ENCODE data around the gene ZBTB7A.

The ZBTB7A gene

GRCh38 chr19:4036576-4037300 lies 30.0 kb downstream of the ZBTB7A start:
- no peak for DNase-seq (ENCODE audit: low read depth)

DNA sequence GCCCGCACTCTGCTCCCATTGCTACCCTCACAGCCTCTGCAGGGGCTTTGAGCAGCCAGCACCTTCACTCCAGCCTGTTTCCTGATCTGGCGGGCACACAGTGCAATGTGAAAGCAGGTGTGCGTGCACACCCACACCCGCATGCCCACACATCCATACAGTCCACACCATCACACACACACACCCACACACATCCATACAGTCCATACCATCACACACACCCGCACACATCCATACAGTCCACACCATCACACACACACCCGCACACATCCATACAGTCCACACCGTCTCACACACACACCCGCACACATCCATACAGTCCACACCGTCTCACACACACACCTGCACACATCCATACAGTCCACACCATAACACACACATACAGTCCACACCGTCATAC lies 31.1 kb downstream of the ZBTB7A start:
- DNase-seq (ENCODE audit: low read depth) = no peak

DNA sequence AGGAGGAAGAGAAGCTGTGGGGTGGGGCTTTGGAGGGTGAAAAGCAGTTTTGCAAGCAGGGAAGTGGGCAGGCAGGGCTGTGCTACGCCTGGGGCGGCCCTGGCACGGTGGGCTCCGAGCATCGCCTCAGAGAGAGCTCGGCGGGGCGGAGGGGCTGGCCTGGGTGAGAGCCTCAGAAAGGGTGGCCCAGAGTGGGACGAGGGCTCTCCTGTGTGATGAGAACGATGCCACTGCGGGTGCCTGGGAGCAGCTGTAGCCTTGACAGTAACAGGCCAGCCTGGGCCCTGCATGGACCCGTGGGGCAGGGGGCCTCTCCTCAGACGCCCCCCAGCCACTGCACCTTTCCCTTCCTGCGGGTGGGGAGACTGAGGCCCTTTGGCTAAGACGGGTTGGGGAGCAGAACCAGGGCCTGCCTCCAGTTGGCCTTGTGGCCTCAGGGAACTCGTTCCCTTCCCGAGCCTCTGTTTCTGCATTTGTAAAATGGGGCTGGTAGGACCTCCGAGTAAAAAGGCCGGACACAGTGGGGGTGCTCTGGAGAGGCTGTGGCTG lies 31.6 kb downstream of the ZBTB7A start:
- DNase-seq (ENCODE audit: low read depth) = no peak

DNA sequence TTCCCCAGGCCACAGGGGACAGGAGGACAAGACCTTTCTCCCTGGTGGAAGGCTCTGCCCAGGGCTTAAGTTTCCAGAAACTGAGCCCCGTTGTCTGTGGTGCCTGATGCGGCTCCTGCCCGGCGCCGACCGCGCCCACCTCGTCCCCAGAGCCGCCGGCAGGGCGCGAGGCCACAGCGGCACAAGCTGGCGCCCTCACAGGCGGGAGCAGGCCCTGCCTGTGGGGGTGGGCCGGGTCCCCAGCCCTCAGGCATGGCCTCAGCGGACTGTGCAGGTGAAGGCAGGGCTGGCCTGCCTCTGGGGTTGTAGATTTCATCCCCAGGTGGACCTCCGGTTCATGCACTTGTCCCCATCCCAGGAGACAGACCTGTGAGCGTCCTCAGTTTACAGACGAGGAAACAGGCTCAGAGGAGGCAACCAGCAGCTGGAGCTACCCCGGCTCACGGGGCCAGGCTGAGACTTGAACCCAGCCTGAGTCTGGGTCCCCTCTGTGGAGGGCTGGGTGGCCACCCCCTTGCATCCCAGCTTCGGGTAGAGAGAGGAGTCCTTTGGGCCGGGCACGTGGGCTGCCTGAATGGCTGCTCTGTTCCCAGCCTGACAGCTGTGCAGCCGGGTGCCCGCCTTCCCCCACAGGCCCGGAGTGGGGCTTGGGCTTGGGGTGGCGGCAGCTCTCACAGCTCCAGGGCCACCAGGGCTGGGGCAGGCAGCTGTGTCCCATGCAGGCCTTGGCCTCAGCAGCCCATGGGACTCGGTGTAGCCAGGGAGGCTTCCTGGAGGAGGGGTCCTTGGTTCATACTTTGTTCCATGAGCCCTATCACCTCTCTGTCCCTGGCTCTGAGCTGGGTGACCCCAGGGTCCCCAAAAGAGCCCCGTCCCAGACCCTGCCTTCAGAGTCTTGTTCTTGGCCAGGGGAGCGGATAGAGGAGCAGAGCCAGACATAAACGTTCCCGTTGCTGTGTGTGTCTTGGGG lies 32.4 kb downstream of the ZBTB7A start:
- no peak for DNase-seq (ENCODE audit: low read depth)

GRCh38 chr19:4033028-4033956 lies 33.4 kb downstream of the ZBTB7A start:
- no peak for DNase-seq (ENCODE audit: low read depth)

DNA sequence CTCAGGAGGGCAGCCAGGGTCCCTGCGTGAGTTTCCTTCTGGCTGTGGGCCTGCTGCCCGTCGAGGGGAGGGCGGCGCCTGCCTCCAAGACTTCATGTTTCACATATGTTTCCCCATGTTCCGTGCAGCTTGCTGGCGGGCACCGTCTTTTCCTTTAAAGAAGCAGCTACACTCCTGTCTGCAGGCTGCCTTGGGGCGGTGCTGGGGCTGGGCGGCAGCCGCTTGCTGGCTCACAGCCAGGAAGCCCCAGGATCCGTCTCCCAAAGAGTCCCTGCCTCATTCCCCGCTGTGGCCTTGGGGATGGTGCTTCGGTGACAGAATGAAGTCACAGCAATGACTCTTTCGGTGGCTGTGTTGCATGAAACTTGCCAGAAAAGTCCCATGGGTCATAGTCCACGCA lies 34.3 kb downstream of the ZBTB7A start:
- DNase-seq (ENCODE audit: low read depth) = no peak

GRCh38 chr19:4031420-4031819 lies 35.3 kb downstream of the ZBTB7A start:
- DNase-seq (ENCODE audit: low read depth) = no peak

DNA sequence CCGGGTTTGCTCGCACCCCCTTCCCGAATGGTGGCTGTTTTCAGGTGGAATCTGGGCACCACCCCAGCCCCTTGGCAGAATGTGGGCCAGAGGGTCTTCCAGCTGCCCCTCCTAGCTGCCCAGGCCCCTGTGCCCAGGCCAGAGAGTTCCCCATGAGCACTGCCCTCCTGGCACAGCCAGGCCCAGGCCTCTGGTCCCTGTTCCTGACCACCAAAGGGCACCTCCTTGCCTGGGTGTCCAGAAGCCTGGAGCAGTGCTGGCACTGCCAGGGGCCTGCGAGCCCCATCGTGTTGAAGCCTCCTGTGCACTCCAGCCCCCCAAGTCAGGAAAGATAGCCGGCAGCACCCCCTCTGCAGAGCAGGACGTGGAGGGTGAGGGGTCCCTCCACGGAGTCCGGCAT lies 35.7 kb downstream of the ZBTB7A start:
- no peak for DNase-seq (ENCODE audit: low read depth)

DNA sequence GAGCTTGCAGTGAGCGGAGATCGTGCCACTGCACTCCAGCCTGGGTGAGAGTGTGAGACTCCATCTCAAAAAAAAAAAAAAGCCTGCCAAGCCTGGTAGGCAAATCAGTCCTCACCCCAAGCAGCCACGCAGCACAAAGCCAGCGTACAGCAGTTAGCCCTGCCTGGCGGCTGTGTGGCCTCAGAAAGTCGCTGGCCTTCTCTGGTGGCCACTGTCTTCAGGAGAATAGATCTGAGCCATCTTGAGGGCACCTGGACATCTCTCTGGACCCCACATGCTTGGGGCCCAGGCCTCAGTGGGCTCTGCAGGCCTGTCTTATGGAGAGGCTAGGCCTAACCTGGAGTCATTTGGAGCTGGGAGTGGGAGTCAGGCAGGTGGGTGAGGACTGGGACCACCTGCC lies 36.1 kb downstream of the ZBTB7A start:
- no peak for DNase-seq (ENCODE audit: low read depth)

DNA sequence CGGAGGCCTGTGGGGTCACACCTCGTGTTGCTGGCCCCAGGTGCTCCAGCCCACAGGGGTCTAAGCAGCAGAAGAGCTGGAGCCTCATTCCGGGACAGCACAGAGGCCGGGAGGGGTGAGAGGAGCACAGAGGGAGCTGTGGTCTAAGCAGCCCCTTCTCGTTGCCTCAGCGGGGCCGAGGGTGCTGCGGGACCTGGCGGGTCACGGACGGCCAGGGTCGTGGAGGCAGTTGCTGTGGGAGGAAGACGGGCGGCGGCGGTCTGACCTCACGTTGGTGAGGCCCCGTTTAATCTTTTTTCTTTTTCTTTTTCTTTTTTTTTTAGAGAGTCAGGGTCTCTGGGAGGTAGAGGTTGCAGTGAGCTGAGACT lies 37.5 kb downstream of the ZBTB7A start:
- no peak for DNase-seq (ENCODE audit: low read depth)

DNA sequence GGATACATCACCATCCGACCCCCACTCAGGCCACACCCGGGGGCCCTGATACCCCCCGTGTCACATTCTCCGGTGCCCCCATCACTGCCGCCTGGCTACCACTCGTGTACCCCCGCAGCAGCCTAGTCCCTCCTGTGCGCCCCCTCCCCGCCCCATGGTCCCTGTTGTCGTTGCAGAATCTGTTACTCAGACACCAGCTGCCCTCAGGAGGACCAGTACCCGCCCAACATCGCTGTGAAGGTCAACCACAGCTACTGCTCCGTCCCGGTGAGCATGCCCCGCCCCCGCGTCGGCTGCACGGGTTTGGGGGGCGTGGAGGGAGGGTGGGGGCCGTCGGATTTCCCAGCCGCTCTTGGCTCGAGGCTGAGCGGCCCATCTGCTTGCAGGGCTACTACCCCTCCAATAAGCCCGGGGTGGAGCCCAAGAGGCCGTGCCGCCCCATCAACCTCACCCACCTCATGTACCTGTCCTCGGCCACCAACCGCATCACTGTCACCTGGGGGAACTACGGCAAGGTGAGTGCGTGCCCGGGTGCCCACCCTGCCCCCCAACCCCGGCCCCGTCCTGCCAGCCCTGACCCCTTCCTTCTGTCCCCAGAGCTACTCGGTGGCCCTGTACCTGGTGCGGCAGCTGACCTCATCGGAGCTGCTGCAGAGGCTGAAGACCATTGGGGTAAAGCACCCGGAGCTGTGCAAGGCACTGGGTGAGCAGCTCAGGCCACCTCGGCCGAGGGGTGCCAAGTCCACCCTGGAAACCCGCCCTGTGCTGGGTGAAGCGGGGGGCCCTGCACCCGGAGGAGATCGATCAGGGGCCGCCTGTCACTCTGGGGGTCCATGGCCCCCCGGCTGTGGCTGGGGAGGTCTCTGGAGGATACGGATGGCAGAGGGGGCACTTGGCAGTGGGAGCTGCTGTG lies 38.1 kb downstream of the ZBTB7A start:
- no peak for DNase-seq (ENCODE audit: low read depth)

- DNase-seq (ENCODE audit: low read depth) = no peak
Measured at GRCh38 chr19:4027146-4027545, 39.6 kb downstream of the ZBTB7A start.

- DNase-seq (ENCODE audit: low read depth) = no peak
Measured at GRCh38 chr19:4025317-4025716, 41.4 kb downstream of the ZBTB7A start.

DNA sequence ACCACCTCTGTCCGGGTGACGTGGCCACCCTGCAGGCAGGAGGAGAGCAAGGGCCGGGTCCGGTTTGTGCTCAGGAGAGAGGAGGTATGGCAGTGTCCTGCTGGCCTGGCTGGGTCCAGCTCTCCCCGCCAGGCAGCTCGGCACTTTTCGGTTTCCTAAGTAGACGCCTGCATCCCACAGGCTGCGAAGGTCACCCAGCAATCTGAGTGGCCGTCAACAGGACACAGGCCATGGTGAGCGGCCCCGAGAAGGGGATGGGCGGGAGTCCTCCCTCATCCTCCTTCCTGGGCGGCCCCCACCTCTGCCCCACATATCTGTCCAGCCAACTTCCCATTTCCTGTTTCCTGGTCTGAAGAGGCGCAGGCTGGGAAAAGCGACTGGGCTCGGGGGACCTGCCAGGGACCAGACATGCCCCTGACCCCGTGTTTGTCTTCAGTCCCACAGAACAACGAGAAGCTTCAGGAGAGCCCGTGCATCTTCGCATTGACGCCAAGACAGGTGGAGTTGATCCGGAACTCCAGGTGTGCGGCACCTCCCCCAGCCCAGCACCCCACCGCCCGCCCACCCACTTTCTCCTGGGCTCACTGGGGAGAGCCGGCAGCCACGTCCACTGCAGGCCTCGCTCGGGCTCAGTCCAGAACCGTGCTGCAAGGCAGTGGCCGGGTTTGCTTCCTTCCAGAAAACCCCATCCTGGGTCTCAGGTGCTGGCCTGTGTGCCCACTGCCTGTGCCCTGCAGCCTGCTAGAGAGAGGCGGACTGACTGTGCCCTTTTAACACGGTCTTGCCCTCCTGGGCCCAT lies 42.9 kb downstream of the ZBTB7A start:
- no peak for DNase-seq (ENCODE audit: low read depth)

DNA sequence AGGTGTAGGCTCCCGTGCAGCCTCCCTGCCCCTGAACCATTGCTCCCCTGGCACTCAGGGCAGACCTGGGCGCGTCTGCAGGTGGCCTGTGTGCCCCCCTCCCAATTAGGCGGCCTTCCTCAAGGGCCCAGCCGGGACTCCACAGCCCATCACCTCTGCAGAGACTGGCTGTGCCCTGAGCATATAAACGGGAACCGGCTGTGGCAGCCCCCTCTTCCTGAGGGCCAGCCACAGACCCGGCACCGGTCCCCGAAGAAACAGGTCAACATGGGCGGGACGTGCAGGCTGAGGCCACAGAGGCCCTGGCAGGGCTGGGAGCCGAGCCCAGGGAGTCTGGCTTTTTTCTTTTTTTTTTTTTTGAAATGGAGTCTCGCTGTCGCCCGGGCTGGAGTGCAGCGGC lies 47.1 kb downstream of the ZBTB7A start:
- DNase-seq (ENCODE audit: low read depth) = no peak

DNA sequence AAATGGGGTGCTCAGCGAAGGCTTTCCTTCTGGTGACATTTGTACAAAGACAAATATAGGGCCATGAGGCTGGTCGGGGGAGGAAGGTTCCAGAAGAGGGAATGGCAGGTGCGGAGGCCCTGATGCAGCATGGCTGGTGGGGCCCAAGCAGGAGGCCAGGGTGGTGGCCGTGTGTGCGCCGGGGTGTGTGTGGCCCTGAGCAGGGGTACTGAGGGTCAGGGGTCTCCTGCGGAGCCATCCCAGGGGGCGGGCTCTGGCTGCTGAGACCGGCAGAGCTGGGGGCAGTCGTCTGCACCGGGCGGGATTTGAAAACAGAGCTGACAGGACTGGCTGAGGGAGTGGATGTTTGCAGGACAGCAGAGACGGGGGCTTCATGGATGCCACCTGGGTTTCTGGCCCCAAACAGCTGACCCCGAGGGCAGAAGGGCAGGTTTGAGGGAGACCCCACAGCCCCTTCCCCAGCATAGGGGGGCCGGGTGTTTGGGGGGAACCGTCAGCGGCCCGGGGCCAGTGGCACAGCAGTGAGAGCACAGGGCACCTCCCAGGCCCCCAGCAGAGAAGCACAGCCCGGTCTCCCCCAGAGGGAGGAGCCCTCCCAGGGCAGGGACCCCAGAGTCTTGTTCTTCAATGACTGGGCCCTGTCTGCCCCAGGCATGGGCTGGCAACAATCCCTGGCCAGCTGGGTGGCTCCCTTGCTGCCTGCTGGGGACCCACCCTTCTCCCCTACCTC lies 47.8 kb downstream of the ZBTB7A start:
- DNase-seq (ENCODE audit: low read depth) = no peak

- DNase-seq (ENCODE audit: low read depth) = no peak
Measured at GRCh38 chr19:4018140-4018613, 48.5 kb downstream of the ZBTB7A start.

GRCh38 chr19:4016903-4017638 lies 49.6 kb downstream of the ZBTB7A start:
- DNase-seq (ENCODE audit: low read depth) = no peak
